CD14-positive monocyte (primary cell): ENCODE measurements around the gene FNBP1L. TPM values are rescaled to one million over a fixed set of nuclear protein-coding genes. Genes with fewer than 3 reads are reported as not detected.
"Not testable (repeated sequence)": the region's sequence is repeated elsewhere in the genome, so short reads cannot be mapped to it uniquely, and the experiment has no call there.

Experiments used
- DNase-seq, 3 donors: peaks; one replicate each; pipeline ENCODE4 v3.0.0-alpha.2; 2011 to 2022
- H2AFZ ChIP-seq: 2 replicates; pipeline ENCODE4 v1.6.0; 2012; ENCODE audit warnings: mild to moderate bottlenecking, low read depth, low read length, inconsistent platforms; ENCODE audit not compliant: insufficient read depth, poor library complexity, severe bottlenecking
- H3K27ac ChIP-seq, 2 donors: 1 replicate in 1 of 2; 2 replicates in 1 of 2; pipeline ENCODE4 v1.5.1; 2012 to 2013; ENCODE audit warnings: low read length in 2 of 2, control low read depth in 1 of 2, inconsistent platforms in 1 of 2, low read depth in 1 of 2, mild to moderate bottlenecking in 1 of 2
- H3K27me3 ChIP-seq, 2 donors: one replicate each; pipeline versions ENCODE4 v1.6.0 to v1.6.1; 2011 to 2013; ENCODE audit warnings: low read length in 2 of 2; ENCODE audit not compliant: control insufficient read depth in 2 of 2, insufficient read depth in 2 of 2
- H3K36me3 ChIP-seq, 2 donors: replicated peaks in 1 of 2; 1 replicate in 1 of 2; 2 replicates in 1 of 2; pipeline versions ENCODE4 v1.5.1 to v1.6.1; 2012 to 2013; ENCODE audit warnings: low read length in 2 of 2, control low read depth in 1 of 2, inconsistent platforms in 1 of 2, mild to moderate bottlenecking in 1 of 2; ENCODE audit not compliant: insufficient read depth in 2 of 2, control insufficient read depth in 1 of 2
- H3K4me1 ChIP-seq, 2 donors: 1 replicate in 1 of 2; 2 replicates in 1 of 2; pipeline versions ENCODE4 v1.5.1 to v1.6.1; 2012 to 2013; ENCODE audit warnings: low read length in 2 of 2, control low read depth in 1 of 2, inconsistent platforms in 1 of 2, mild to moderate bottlenecking in 1 of 2, moderate library complexity in 1 of 2; ENCODE audit not compliant: insufficient read depth in 2 of 2, control insufficient read depth in 1 of 2
- H3K4me2 ChIP-seq: replicated peaks from 2 replicates; pipeline ENCODE3; 2012; ENCODE audit warnings: low read length, moderate library complexity, mild to moderate bottlenecking; ENCODE audit not compliant: poor library complexity, severe bottlenecking; ENCODE audit errors: extremely low read depth
- H3K4me3 ChIP-seq, 3 experiments: fragments of 200-600 bp in 1 of 3; sonication (generic) in 1 of 3; replicated peaks in 1 of 3; 1 replicate in 2 of 3; 2 replicates in 1 of 3; pipeline ENCODE4 v1.5.1; 2011 to 2013; ENCODE audit warnings: low read length in 3 of 3, mild to moderate bottlenecking in 3 of 3, control low read depth in 2 of 3, low read depth in 2 of 3, inconsistent platforms in 1 of 3, moderate library complexity in 1 of 3
- H3K79me2 ChIP-seq: 2 replicates; pipeline ENCODE4 v1.6.0; 2012; ENCODE audit warnings: mild to moderate bottlenecking, control low read depth, inconsistent platforms, low read length, moderate library complexity; ENCODE audit not compliant: insufficient read depth
- H3K9ac ChIP-seq: 2 replicates; pipeline ENCODE4 v1.6.0; 2017; ENCODE audit warnings: low read length, mild to moderate bottlenecking; ENCODE audit not compliant: insufficient read depth, poor library complexity, severe bottlenecking
- H3K9me3 ChIP-seq, 2 donors: replicated peaks in 1 of 2; 1 replicate in 1 of 2; 2 replicates in 1 of 2; pipeline versions ENCODE4 v1.5.1 to v1.6.1; 2012 to 2013; ENCODE audit warnings: low read length in 2 of 2, control low read depth in 1 of 2; ENCODE audit not compliant: control insufficient read depth in 1 of 2, insufficient read depth in 1 of 2
- H4K20me1 ChIP-seq: 2 replicates; pipeline ENCODE4 v1.6.0; 2012; ENCODE audit warnings: mild to moderate bottlenecking, low read length, control low read depth, moderate library complexity; ENCODE audit not compliant: insufficient read depth
- H3K27ac Mint-ChIP-seq, 7 donors: one replicate each; pipeline ENCODE4 v1.8.0; 2020; ENCODE audit warnings: mild to moderate bottlenecking in 7 of 7, mixed read lengths in 7 of 7, moderate library complexity in 6 of 7, inconsistent platforms in 2 of 7
- H3K27me3 Mint-ChIP-seq, 3 donors: one replicate each; pipeline ENCODE4 v1.8.0; 2021 to 2022; ENCODE audit warnings: low read depth in 3 of 3, mild to moderate bottlenecking in 3 of 3, mixed read lengths in 3 of 3, moderate library complexity in 3 of 3, inconsistent platforms in 1 of 3
- H3K36me3 Mint-ChIP-seq, 2 donors: one replicate each; pipeline ENCODE4 v1.8.0; 2020; ENCODE audit warnings: mixed read lengths in 2 of 2, inconsistent platforms in 1 of 2, mild to moderate bottlenecking in 1 of 2
- H3K4me1 Mint-ChIP-seq: one replicate; pipeline ENCODE4 v1.8.0; 2020; ENCODE audit warnings: mild to moderate bottlenecking, mixed read lengths
- H3K4me3 Mint-ChIP-seq, 2 donors: one replicate each; pipeline ENCODE4 v1.8.0; 2020; ENCODE audit warnings: mild to moderate bottlenecking in 2 of 2, mixed read lengths in 2 of 2, moderate library complexity in 1 of 2
- H3K9me3 Mint-ChIP-seq, 7 donors: one replicate each; pipeline ENCODE4 v1.8.0; 2020 to 2022; ENCODE audit warnings: mixed read lengths in 7 of 7, mild to moderate bottlenecking in 6 of 7, moderate library complexity in 6 of 7, inconsistent platforms in 2 of 7
- WGBS: methylation state at CpG from one replicate; pipeline ENCODE4 v1.1.5; 2013; ENCODE audit warnings: missing lambda C conversion rate; ENCODE audit not compliant: insufficient coverage; 5-methylcytosine and 5-hydroxymethylcytosine counted together
- intact Hi-C, 2 donors: fragments of 100-400 bp; cut with micrococcal nuclease; formaldehyde crosslinking; loops; one replicate each; pipeline versions ENCODE4 v1.15.0 to v1.15.1; 2023
- polyA plus RNA-seq, 3 donors: library from polyadenylated mRNA; depleted of rRNA in 1 of 3; unstranded in 2 of 3; stranded (reverse) in 1 of 3; fragments of 300-500 nt in 2 of 3; fragments of >200 nt in 1 of 3; fragmentation: Illumina TruSeq in 2 of 3; gene quantifications; 1 replicate in 2 of 3; 2 replicates in 1 of 3; pipeline ENCODE4 v1.2.3, GENCODE V29; 2012 to 2021
- TF ChIP-seq, protein P1 (sequence below): fragments of 200-600 bp; IDR thresholded peaks from one replicate; pipeline ENCODE4 v1.8.0; 2022; ENCODE audit warnings: antibody characterized with exemption, mild to moderate bottlenecking

The FNBP1L gene
- polyA plus RNA-seq, 3 donors, result 0.15 to 0.32 (median 0.28) TPM

- no peak overlapping the region for H3K27ac Mint-ChIP-seq
- H2AFZ ChIP-seq, result no peak overlapping the region
- H3K36me3 Mint-ChIP-seq, result peaks cover 0 to 3% of the 10 kb centered on the region in 2 donors
- no peaks in the 10 kb centered on the region for H3K36me3 ChIP-seq
- H3K27ac ChIP-seq, result no peak overlapping the region
- H3K4me2 ChIP-seq, result no peak overlapping the region
- TF ChIP-seq, protein P1, sequence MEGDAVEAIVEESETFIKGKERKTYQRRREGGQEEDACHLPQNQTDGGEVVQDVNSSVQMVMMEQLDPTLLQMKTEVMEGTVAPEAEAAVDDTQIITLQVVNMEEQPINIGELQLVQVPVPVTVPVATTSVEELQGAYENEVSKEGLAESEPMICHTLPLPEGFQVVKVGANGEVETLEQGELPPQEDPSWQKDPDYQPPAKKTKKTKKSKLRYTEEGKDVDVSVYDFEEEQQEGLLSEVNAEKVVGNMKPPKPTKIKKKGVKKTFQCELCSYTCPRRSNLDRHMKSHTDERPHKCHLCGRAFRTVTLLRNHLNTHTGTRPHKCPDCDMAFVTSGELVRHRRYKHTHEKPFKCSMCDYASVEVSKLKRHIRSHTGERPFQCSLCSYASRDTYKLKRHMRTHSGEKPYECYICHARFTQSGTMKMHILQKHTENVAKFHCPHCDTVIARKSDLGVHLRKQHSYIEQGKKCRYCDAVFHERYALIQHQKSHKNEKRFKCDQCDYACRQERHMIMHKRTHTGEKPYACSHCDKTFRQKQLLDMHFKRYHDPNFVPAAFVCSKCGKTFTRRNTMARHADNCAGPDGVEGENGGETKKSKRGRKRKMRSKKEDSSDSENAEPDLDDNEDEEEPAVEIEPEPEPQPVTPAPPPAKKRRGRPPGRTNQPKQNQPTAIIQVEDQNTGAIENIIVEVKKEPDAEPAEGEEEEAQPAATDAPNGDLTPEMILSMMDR, result no peak
- H3K4me3 ChIP-seq, result no peak overlapping the region
- H3K79me2 ChIP-seq, result no peaks in the 10 kb centered on the region
- no peak overlapping the region for H3K9ac ChIP-seq
- no peak overlapping the region for H3K4me3 Mint-ChIP-seq
- no peak for DNase-seq
- H4K20me1 ChIP-seq, result no peaks in the 10 kb centered on the region
- H3K27me3 ChIP-seq, result no peaks in the 10 kb centered on the region
- intact Hi-C loops, result no loop called here
- H3K4me1 ChIP-seq, result no peaks in the 10 kb centered on the region
- H3K4me1 Mint-ChIP-seq, result no peaks in the 10 kb centered on the region
- H3K9me3 ChIP-seq, result no peaks in the 10 kb centered on the region
- peaks cover 2 to 11% (median 8%) of the 10 kb centered on the region in 7 donors for H3K9me3 Mint-ChIP-seq
- peaks cover 0 to 2% (median 0%) of the 10 kb centered on the region in 3 donors for H3K27me3 Mint-ChIP-seq
- WGBS, result 95% methylated on average over 3 of the region's 5 CpGs
Measured at GRCh38 chr1:93461236-93461635, 13.3 kb downstream of the FNBP1L start.

- H3K4me2 ChIP-seq, result no peak overlapping the region
- Mint-ChIP-seq H3K36me3 (peaks cover 0 to 1% of the 10 kb centered on the region in 2 donors), H3K9me3 (peaks cover 7 to 17% (median 13%) of the 10 kb centered on the region in 7 donors), H3K27ac (no peak overlapping the region), H3K4me3 (no peak overlapping the region), H3K27me3 (peaks cover 0 to 1% (median 0%) of the 10 kb centered on the region in 3 donors), H3K4me1 (peaks cover 3% of the 10 kb centered on the region)
- no CpG with 5 or more reads among the region's 1 CpG for WGBS
- H3K27me3 ChIP-seq, result no peaks in the 10 kb centered on the region
- no peak overlapping the region for H3K9ac ChIP-seq
- no peak for DNase-seq
- H3K27ac ChIP-seq, result no peak overlapping the region
- intact Hi-C loops, result no loop called here
- no peaks in the 10 kb centered on the region for H4K20me1 ChIP-seq
- H3K4me1 ChIP-seq, result no peaks in the 10 kb centered on the region
- TF ChIP-seq, protein P1, result no peak
- H3K9me3 ChIP-seq, result peaks cover 0 to 4% of the 10 kb centered on the region in 2 donors
- no peaks in the 10 kb centered on the region for H3K79me2 ChIP-seq
- no peak overlapping the region for H2AFZ ChIP-seq
- H3K36me3 ChIP-seq, result no peaks in the 10 kb centered on the region
- H3K4me3 ChIP-seq, result no peak overlapping the region
Measured at GRCh38 chr1:93463960-93464359, 16.0 kb downstream of the FNBP1L start.

DNA sequence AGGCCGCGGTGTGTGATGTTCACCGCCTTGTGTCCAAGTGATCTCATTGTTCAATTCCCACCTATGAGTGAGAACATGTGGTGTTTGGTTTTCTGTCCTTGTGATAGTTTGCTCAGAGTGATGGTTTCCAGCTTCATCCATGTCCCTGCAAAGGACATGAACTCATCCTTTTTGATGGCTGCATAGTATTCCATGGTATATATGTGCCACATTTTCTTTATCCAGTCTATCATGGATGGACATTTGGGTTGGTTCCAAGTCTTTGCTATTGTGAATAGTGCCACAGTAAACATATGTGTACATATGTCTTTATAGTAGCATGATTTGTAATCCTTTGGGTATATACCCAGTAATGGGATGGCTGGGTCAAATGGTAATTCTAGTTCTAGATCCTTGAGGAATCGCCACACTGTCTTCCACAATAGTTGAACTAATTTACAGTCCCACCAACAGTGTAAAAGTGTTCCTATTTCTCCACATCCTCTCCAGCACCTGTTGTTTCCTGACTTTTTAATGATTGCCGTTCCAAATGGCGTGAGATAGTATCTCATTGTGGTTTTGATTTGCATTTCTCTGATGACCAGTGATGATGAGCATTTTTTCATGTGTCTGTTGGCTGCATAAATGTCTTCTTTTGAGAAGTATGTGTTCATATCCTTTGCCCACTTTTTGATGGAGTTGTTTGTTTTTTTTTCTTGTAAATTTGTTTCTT is 17.6 kb downstream of the FNBP1L start:
- H3K4me1 ChIP-seq, H3K4me2 ChIP-seq, H3K79me2 ChIP-seq, H3K27ac Mint-ChIP-seq, H3K27me3 ChIP-seq, H3K36me3 ChIP-seq, H3K9me3 ChIP-seq, intact Hi-C loops, H3K4me3 Mint-ChIP-seq, H3K27me3 Mint-ChIP-seq, DNase-seq, H2AFZ ChIP-seq, H3K9ac ChIP-seq, H3K36me3 Mint-ChIP-seq, H3K4me3 ChIP-seq, H3K27ac ChIP-seq, H4K20me1 ChIP-seq, H3K4me1 Mint-ChIP-seq: not testable (repeated sequence)
- peaks cover 7 to 17% (median 13%) of the 10 kb centered on the region in 7 donors for H3K9me3 Mint-ChIP-seq
- WGBS, result no CpG with 5 or more reads among the region's 6 CpGs
